ENCODE measurements around the gene TLE4.

Gene TLE4

DNA sequence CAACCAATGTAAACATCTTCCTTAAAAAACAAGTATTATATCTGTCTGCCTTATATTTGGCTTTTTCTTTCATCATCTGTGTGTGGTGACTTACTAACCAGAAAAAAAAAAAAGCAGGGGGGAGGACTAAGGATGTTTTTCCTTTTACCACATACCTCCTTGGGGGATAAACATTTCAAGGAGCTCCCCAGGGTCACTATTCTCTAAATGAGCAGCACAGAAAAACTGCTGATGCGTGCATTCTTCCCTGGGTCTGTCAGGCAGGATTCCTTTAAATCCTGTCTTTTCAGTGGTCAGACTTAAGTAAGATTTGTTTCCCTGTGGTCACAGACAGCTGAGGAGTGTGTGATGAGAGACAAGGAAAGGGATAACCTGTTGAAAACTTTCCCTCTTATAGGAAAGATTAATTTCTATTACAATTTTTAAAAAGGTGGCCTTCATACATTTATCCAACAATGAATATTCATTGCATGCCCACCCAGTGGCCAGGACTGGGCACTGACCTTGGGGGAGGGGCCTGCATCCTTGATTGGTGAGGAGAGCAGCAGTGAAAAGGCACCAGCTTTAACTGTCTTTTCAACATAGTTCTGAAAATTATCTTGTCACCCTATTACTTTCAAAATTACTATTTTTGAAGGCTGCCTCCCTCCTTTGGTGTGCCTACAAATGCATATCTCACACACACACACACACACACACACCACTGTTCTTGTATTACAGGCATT lies 123.1 kb downstream of the TLE4 start:
- DNase-seq, result no peak
- in situ Hi-C loops (cut with HindIII; ENCODE audit: low pct_ligation_motif_present, low pct_unique_long_range_greater_than_20kb, low sequenced_read_pairs), result no loop called here

DNA sequence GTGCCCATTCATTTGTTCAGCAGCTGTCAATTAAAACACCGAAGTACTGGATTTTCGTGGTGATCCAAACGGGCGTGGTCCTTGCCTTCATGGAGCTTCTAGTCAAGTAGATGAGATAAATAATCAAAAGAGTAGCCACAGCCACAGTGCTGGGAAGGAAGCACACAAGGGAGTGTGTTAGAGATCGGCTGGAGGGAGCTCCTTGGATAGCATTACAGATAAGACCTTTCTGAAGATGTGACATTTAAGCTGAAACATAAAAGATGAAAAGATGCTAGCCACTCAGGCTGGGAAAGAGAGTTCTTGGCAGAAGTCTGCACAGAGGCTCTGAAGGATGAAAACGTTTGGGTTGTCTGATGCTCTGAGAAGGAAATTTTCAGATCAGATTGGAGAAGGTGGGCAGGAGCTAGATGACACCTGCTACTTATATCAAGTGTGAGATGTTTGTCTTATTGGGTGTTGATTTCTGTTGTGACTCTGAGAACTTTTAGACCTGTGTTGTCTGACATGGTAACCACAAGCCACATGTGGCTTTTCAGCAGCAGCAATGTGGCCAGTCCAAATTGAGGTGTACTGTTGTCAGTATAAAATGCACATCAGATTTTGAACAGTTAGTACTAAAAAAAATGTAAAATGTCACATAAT lies 123.9 kb downstream of the TLE4 start:
- in situ Hi-C loops (cut with HindIII; ENCODE audit: low pct_ligation_motif_present, low pct_unique_long_range_greater_than_20kb, low sequenced_read_pairs), result no loop called here
- DNase-seq, result no peak

DNA sequence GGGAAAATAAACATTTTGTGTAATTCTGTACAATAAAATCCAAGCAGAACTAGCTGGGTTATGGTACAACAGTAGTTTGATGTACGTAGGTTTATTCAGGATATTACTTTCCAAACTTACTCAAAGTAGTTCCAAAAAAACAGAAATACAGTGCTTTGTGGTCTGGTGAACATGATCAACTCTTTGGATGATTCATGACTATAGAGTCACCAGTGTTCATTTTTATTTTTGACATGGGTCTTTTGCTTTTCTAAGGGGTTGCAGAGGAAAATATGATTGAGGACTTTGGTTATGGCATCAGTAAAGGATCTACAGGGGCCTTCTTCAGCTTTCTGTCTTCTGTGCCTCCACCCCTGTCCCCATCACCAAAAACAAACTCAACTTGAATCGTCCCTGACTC lies 127.2 kb downstream of the TLE4 start:
- in situ Hi-C loops (cut with HindIII; ENCODE audit: low pct_ligation_motif_present, low pct_unique_long_range_greater_than_20kb, low sequenced_read_pairs), result no loop called here

DNA sequence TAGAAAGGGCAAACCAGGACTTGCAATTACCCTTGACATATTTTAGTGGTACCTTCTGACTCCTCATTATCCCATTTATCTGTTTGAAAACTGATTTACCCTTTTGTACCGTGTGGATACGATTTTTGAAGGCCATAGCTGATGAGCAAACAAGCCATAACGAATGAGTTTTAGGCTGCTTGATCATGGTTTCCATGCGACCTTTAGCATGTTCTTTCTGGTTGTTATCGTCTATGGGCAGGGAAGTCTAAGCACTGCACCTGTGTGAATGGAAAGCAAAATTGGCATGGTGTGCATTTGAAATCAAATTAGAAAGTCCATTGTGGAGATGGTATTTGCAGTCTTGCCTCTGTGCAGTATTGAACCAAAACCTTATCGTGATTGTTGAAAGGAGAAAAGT lies 127.7 kb downstream of the TLE4 start:
- no peak for DNase-seq
- in situ Hi-C loops (cut with HindIII; ENCODE audit: low pct_ligation_motif_present, low pct_unique_long_range_greater_than_20kb, low sequenced_read_pairs), result no loop called here

More for the DNA sequence above, 127.2 kb downstream of the TLE4 start:
- no peak for DNase-seq

DNA sequence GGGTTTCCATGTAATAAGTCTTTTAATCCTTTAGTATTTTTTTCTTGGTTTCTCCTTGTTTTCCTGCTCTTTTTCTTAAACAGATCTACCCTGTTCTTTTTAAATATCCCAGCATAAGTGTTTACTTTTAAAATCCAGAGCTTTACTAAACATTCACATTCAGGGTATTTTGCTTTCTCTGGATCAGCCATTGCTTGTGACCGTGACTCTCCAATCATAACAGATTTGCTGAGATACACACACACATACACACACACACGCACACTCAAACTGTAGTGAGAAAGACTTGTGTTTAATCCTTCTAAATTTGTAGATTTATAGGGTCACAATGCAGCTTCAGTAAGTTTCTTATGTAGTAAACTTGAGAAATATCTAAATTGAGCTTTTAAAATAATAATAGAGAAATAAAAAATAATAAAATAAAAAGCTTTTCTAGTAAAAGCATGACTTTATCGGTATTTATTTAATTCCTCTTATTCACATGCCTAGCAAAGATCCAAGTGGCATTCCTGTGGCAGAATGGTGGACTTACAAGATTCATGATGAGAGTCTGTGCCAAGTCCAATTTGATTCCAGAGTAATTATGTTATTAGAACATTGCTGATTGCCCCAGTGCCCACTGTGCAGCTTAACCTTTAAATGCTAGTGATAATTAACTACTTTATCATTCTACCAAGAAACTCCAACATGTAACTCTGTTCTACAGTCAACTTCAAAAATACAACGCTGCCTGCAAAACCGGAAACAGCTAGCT lies 129.0 kb downstream of the TLE4 start:
- DNase-seq, result no peak
- in situ Hi-C loops (cut with HindIII; ENCODE audit: low pct_ligation_motif_present, low pct_unique_long_range_greater_than_20kb, low sequenced_read_pairs), result no loop called here

DNA sequence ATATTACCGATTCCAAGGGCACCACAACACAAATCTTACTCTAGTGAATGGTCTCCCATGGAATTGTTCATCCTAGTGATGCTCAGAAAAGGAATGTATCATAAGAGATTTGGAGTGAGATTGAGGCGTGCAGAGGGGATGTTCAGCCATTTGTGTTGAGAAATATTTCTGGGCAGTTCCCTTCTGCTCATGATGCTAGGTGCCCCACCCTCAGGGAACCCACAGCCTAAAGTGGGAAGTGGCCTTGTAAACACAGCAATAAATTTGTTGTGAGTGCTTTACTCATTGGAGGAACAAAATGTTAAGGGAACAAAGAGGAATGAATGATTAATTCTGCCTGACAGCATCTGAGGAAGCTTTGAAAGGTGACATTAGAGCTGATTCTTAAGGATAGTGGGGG lies 129.9 kb downstream of the TLE4 start:
- in situ Hi-C loops (cut with HindIII; ENCODE audit: low pct_ligation_motif_present, low pct_unique_long_range_greater_than_20kb, low sequenced_read_pairs), result no loop called here
- no peak for DNase-seq

DNA sequence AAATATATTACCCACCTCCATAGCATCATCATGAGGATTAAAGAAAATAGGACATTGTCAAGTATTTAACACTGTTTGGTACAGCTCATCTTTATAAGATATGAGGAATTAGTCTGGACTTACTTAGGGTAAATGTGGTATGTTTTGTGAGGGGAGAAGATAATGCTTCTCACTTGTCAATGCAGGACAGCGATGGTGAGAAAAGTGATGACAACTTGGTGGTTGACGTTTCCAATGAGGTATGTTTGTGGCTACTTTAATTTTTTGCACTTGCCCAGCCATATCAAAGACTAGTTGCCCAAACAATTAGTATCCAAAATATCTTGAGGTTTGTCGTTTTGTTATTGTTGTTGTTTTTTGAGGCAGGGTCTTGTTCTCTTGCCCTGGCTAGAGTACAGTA lies 133.9 kb downstream of the TLE4 start:
- in situ Hi-C loops (cut with HindIII; ENCODE audit: low pct_ligation_motif_present, low pct_unique_long_range_greater_than_20kb, low sequenced_read_pairs), result no loop called here
- no peak for DNase-seq

DNA sequence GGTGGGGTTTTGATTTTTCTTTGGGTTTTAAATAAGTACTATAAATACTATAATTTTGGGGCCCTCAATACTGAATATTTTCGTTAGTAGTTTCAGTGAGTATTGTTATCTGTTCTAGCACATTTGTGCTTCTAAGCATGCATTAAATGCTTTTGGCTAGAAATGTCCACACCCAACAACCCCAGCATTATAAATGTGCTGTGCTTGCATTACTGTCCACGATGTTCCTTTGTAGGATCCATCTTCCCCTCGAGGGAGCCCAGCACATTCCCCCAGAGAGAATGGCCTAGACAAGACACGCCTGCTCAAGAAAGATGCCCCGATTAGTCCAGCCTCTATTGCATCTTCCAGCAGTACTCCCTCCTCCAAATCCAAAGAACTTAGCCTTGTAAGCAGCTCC lies 134.7 kb downstream of the TLE4 start:
- in situ Hi-C loops (cut with HindIII; ENCODE audit: low pct_ligation_motif_present, low pct_unique_long_range_greater_than_20kb, low sequenced_read_pairs), result no loop called here
- no peak for DNase-seq

DNA sequence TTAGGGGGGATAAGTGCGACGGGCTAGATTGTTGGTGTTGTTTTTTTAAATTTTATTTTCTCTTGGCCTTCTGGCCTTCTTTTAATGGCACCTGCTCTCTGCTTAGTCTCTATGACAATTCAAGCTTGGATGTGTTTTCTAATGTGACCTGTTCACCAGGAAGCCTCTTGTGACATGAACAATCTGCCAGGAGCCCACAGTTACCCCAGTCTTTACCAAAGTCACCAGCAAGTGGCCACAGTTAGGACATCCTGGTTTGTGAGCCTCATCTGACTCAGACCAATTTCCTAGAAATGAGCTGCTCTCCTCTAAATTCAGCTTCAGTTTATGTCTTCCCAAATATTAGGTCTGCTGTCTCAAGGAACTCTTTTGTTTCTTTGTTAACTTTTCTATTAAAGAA lies 135.8 kb downstream of the TLE4 start:
- no peak for DNase-seq
- in situ Hi-C loops (cut with HindIII; ENCODE audit: low pct_ligation_motif_present, low pct_unique_long_range_greater_than_20kb, low sequenced_read_pairs), result no loop called here

DNA sequence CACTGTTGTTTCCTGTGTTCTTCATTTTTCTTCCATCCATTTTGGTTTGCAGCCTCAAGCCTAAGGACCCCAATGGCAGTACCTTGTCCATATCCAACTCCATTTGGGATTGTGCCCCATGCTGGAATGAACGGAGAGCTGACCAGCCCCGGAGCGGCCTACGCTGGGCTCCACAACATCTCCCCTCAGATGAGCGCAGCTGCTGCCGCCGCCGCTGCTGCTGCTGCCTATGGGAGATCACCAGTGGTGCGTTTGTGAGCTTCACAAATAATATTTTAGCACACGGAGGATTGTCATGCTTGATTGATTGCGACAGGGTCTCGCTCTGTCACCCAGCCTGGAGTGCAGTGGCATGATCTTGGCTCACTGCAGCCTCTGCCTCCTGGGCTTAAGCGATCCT lies 136.8 kb downstream of the TLE4 start:
- DNase-seq, result no peak
- in situ Hi-C loops (cut with HindIII; ENCODE audit: low pct_ligation_motif_present, low pct_unique_long_range_greater_than_20kb, low sequenced_read_pairs), result no loop called here

DNA sequence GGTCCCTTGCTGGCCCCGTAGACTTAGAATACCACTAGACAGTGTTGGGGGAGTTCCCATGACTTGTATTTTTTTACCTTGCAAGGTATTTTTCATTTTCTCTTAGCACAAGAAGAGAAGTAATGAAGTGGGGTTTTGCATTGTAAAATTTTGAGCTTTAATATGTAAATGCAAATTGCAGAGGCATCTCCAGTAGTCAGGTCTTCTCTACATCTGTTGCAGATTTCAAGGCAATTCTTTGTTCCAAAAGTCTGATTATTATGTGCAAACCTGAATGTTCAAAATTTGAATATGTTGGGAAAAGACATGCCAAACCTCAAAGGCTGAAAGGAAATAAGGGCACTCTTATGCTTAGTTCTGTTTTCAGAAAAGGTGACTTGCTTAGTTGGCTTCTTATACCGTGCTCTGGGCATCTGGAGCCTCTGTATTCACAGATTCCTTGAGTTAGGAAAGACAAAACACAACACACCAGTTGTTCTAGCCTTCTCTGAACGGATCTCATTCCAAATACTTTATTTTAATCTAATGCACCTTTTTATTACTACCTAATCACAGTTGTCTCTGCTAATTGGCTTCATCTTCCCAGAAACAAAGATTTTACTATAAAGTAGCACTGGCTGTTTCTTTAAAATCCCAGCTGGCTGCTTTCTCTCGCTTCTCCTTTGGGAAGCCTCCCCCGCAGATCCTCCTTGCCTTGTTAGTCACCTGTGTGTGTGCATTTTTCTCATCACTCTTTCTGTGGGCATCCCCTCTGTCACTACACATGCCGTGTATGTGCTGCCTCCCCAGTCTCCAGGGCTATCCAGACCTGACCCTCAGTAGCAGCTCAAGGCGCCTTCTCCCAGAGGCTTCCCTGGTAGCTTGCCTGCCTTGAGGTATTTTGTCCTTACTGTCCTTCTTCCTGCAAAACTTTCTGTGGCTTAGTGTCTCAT lies 138.2 kb downstream of the TLE4 start:
- in situ Hi-C loops (cut with HindIII; ENCODE audit: low pct_ligation_motif_present, low pct_unique_long_range_greater_than_20kb, low sequenced_read_pairs), result no loop called here
- DNase-seq, result no peak

DNA sequence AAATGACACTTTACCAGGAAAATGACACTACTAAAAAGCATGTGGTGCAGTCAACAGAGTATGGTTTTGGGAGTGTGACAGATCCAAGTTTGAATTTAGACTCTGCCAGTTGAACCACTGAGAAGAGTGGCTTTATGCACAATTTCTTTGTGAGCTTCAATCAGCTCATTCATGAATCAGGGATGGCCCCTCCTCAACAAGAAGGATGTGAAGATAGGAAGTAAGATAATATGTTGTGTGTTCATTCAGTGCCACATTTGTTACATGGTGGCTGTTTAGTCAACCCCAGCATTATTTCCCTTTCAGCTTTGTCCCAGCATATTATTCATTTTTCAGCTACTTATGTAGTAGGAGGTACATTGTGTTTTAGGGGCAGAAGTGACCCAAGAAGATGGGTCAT lies 140.1 kb downstream of the TLE4 start:
- no peak for DNase-seq
- in situ Hi-C loops (cut with HindIII; ENCODE audit: low pct_ligation_motif_present, low pct_unique_long_range_greater_than_20kb, low sequenced_read_pairs), result no loop called here

DNA sequence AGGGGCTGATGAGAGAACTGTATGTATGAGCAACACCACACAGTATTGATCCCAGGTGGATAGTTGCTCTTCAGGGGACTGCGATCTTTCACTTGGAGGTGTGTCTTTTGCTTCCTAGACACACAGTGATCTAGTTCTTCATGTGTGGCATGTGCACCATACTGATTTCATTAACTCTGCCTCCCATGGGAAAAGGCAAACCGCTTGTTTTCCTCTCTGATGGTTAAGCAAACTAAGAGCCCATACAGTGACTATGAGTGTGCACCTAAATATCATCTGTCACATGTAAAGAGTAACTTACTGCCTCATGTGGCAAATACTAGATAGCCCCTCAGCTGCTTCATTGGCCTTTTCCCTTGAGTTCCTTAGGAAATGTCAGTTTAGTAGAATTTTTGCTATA lies 147.3 kb downstream of the TLE4 start:
- in situ Hi-C loops (cut with HindIII; ENCODE audit: low pct_ligation_motif_present, low pct_unique_long_range_greater_than_20kb, low sequenced_read_pairs), result no loop called here

DNA sequence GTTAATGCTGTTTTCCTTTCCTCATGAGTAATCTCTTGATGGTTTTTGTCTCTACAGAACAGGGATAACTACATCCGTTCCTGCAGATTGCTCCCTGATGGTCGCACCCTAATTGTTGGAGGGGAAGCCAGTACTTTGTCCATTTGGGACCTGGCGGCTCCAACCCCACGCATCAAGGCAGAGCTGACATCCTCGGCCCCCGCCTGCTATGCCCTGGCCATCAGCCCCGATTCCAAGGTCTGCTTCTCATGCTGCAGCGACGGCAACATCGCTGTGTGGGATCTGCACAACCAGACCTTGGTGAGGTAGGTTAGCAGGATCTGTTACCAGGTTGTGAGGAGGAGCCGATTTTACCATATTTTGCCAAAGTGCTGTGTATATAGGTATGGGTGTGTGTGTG lies 148.2 kb downstream of the TLE4 start:
- DNase-seq, result no peak
- in situ Hi-C loops (cut with HindIII; ENCODE audit: low pct_ligation_motif_present, low pct_unique_long_range_greater_than_20kb, low sequenced_read_pairs), result no loop called here

More for the DNA sequence above, 147.3 kb downstream of the TLE4 start:
- DNase-seq, result no peak

DNA sequence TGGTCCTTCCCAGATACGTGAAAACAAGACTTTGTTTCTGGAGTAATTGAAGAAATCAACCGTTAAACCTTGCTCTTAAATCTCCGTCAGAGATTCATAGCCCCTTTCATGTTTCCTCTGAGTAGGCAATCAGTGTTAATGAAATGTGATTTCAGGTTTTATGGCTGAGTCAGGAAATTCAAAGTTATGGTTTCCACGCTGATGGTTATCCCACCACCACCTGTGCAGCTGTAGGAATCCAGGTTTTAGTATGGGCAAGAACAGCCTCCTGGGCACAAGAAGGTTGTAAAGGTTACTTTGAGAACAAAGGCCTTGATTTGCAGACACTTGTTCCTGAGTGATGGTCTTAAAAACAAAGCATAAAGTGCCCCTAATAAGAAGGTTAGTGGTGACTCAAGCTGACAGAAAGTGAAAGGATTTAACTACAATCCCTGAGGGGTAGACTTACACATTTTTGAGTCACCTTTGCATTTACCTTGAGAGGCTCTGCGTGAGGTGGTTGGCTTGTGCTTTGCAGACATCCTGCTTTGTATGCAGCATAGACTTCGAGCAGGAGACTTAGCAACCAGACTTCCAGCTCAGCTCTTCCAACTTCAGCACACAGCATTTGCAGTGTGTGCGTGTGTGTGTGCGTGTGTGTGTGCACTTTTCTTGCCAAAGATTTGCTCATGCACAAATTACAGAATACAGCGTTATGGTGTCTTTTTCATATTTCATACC lies 159.6 kb downstream of the TLE4 start:
- in situ Hi-C loops (cut with HindIII; ENCODE audit: low pct_ligation_motif_present, low pct_unique_long_range_greater_than_20kb, low sequenced_read_pairs), result no loop called here
- DNase-seq, result no peak

DNA sequence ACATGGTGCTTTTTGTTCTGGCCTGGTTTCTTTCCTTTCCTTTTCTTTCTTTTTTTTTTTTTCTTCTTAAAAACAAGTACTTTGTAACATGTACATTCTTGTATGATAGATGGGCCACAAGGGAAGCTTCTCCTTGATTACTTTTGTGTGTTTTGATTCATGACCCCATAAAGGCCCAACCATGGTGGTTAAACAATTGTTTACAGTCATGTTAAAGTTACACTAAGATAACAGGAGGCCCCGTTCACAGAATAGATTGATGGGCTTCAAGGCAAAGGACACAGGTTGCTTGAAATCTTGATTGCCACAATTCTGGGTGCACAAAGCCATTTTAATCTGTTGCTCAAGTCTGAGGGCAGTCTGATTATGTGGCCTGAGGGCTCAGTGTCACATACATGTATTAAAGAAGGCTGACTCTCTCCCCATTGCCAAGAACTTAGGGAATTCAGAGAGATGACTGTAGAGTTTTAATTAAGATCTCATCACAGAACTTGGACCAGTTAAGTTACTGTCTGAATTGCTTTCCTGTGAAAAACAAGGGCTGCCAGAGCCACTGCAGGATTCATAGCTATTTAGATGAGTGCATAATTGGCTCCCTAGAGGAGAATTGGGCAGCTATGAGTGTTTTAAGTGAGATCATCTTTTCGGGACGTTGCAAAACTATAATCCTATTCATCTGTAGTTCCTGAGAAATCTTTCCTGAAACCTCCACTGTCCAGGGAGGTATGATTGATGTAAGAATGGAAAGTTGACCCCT lies 163.4 kb downstream of the TLE4 start:
- in situ Hi-C loops (cut with HindIII; ENCODE audit: low pct_ligation_motif_present, low pct_unique_long_range_greater_than_20kb, low sequenced_read_pairs), result no loop called here
- no peak for DNase-seq

DNA sequence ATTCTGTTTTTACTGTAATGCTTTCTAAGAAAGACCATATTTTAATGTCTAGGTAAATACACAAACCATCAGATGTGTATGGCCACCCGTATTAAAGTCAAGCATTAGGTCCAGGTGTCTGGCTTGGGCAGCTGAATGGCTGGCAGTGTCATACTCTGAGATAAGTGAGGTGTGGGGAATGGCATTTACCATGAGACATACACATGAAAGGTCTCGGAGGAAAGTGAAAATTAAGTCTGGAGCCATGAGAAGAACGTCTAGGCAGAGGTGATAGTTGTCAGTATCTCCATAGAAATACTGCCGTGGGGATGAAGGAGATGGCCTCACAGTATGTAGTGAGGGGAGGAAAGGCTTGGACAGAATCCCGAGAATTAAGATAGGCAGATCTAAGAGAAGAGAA lies 164.3 kb downstream of the TLE4 start:
- in situ Hi-C loops (cut with HindIII; ENCODE audit: low pct_ligation_motif_present, low pct_unique_long_range_greater_than_20kb, low sequenced_read_pairs), result no loop called here
- DNase-seq, result no peak

DNA sequence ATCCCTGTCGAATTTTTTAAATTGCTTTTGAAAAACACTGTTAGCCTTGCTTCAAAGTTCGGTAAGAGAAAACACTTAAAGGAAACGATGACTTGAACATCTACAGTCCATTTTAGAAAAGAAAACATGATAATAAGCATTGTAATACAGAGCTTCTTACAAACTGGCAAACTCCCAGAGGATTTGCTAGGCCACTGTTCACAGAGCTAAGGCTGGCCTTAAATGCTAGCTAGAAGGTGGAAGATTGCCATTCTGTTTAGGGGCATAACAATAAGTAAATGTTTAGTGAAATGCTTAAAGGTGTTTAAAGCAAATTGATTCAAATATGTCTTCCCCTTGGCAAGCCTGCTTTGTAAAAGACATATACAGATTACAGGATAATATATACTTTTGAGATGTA lies 169.6 kb downstream of the TLE4 start:
- DNase-seq, result no peak
- in situ Hi-C loops (cut with HindIII; ENCODE audit: low pct_ligation_motif_present, low pct_unique_long_range_greater_than_20kb, low sequenced_read_pairs), result no loop called here
